ENCODE measurements around the gene PHF2. TPM values are rescaled to one million over a fixed set of nuclear protein-coding genes. Genes with fewer than 3 reads are reported as not detected.

Gene PHF2
- total RNA-seq, 2 donors from 2014 or later: 15.0 to 19.8 TPM

DNA sequence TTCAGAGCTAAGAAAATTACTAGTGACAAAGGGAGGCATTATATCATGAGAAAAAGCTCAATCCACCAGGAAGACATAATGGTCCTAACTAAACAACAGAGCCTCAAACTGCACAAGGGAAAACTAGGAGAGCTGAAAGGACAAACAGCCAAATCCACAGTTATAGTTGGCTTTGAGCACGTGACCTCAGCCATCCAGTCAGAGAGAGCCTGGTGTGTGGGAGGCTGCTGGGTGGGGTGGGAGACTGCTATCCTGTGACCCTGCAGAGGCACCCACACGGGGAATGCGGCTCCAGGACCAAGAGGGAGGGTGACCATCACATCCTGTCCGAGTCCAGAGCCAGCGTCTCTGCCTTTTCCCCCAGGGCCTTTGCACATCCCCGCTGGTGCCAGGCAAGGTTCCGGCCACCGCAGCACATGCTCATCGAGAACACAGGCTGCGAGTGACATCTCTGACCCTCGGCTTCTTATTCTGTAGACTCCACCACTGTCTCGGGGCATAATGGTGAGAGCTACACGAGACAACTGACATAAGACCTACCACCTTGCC lies 145.1 kb downstream of the PHF2 start:
- Histone ChIP-seq H3K36me3 (replicated peaks in 1 of 2; ENCODE audit: insufficient read depth in 1 of 2, low read depth in 2 of 2) (no peaks in the 10 kb centered on the region), H3K9me3 (no peaks in the 10 kb centered on the region), H3K27ac (no peak overlapping the region), H3K4me1 (no peaks in the 10 kb centered on the region), H3K4me3 (no peak overlapping the region), H3K27me3 (no peaks in the 10 kb centered on the region)
- no peak for TF ChIP-seq POLR2A (IDR thresholded peaks at IDR 0.05)
- TF ChIP-seq, protein P1, sequence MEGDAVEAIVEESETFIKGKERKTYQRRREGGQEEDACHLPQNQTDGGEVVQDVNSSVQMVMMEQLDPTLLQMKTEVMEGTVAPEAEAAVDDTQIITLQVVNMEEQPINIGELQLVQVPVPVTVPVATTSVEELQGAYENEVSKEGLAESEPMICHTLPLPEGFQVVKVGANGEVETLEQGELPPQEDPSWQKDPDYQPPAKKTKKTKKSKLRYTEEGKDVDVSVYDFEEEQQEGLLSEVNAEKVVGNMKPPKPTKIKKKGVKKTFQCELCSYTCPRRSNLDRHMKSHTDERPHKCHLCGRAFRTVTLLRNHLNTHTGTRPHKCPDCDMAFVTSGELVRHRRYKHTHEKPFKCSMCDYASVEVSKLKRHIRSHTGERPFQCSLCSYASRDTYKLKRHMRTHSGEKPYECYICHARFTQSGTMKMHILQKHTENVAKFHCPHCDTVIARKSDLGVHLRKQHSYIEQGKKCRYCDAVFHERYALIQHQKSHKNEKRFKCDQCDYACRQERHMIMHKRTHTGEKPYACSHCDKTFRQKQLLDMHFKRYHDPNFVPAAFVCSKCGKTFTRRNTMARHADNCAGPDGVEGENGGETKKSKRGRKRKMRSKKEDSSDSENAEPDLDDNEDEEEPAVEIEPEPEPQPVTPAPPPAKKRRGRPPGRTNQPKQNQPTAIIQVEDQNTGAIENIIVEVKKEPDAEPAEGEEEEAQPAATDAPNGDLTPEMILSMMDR (IDR thresholded peaks at IDR 0.05): no peak
- no peak for ATAC-seq
- 78 to 80% methylated on average over 8 to 13 of the region's 13 CpGs for WGBS, 2 donors
- DNase-seq: no peak
- intact Hi-C loops (cut with DNase I): no loop called here

DNA sequence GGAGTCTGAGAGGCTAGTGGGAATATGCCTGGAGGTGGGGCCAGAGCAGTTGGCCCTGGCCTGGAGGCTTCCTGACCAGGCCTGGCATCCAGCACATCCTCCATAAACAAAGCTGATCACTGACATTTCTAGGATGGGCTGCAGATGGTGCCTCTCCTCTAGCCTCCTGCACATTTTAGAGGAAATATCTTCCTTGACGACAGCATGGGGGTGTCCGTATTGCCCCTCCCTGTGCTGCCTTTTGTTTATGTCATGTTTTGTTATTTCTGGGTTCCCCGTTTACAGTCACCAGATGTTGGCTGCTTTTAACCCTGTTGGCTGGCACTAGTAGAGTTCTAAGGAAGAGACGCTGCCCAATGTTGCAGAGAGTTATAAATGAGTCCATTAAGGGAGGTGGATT lies 148.5 kb downstream of the PHF2 start:
- no peaks in the 10 kb centered on the region for H3K4me1 ChIP-seq
- no peak for ATAC-seq
- DNase-seq: no peak
- intact Hi-C loops (cut with DNase I): no loop called here
- 58 to 63% methylated on average over 4 of the region's 4 CpGs for WGBS, 2 donors
- H3K27me3 ChIP-seq: no peaks in the 10 kb centered on the region
- H3K4me3 ChIP-seq: no peak overlapping the region
- no peak overlapping the region for H3K27ac ChIP-seq
- no peak for TF ChIP-seq POLR2A (IDR thresholded peaks at IDR 0.05)
- TF ChIP-seq, protein P1 (IDR thresholded peaks at IDR 0.05): no peak
- H3K9me3 ChIP-seq: no peaks in the 10 kb centered on the region
- H3K36me3 ChIP-seq (replicated peaks in 1 of 2; ENCODE audit: insufficient read depth in 1 of 2, low read depth in 2 of 2): no peaks in the 10 kb centered on the region

DNA sequence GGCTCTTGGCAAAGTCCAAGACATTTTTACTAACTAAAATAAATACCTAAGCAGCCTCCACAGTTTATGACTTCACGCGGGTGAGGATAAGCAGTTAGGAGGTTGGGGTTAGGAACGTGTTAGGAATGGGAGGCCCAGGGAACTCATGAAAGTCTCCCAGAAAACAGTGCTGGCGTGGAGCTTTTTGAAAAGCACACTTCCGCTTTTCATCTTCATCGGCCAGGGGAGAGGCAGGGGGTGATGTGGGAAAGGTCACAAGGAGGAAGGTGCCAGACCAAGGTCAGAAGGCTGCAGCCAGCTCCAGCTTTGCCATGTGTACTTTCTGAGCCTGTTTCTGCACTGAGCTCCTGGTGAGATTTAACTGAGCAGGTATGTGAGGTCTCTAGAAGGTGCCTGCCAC lies 149.0 kb downstream of the PHF2 start:
- Histone ChIP-seq H3K4me1 (no peaks in the 10 kb centered on the region), H3K27me3 (no peaks in the 10 kb centered on the region), H3K9me3 (no peaks in the 10 kb centered on the region), H3K27ac (no peak overlapping the region), H3K36me3 (replicated peaks in 1 of 2; ENCODE audit: insufficient read depth in 1 of 2, low read depth in 2 of 2) (no peaks in the 10 kb centered on the region), H3K4me3 (no peak overlapping the region)
- intact Hi-C loops (cut with DNase I): no loop called here
- TF ChIP-seq POLR2A (IDR thresholded peaks at IDR 0.05): no peak
- TF ChIP-seq, protein P1 (IDR thresholded peaks at IDR 0.05): no peak
- DNase-seq: no peak
- WGBS, 2 donors: 64 to 72% methylated on average over 6 of the region's 6 CpGs
- ATAC-seq: no peak

DNA sequence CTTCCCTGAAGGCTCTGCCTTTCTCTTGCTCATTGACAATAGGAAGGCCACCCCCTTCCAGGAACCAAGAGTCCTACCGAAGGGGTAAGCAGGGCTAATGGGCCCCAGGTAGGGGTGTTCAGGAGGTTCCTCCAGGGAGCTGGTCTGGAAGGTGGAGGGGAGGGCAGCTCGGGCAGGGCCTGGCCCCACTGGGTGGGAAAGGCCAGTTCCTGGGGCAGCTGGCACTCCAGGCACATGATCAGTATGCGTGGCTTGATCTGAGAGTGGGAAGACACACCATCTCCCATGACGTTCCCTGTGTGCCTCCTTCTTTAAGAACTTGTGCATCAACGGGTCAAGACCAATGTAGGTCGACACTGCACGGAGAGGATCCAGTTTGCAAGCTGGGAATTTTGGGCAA lies 149.8 kb downstream of the PHF2 start:
- Histone ChIP-seq H3K36me3 (replicated peaks in 1 of 2; ENCODE audit: insufficient read depth in 1 of 2, low read depth in 2 of 2) (no peaks in the 10 kb centered on the region), H3K27me3 (no peaks in the 10 kb centered on the region), H3K27ac (no peak overlapping the region), H3K4me1 (no peaks in the 10 kb centered on the region), H3K9me3 (no peaks in the 10 kb centered on the region), H3K4me3 (no peak overlapping the region)
- DNase-seq (no peak), ATAC-seq (no peak)
- TF ChIP-seq POLR2A (IDR thresholded peaks at IDR 0.05): no peak
- TF ChIP-seq, protein P1 (IDR thresholded peaks at IDR 0.05): no peak
- 70 to 81% methylated on average over 7 of the region's 7 CpGs for WGBS, 2 donors
- intact Hi-C loops (cut with DNase I): no loop called here

Small RNAs within 50 kb of the gene (microRNA-seq; reads per million reads assigned to microRNA genes)
- 0 reads per million in 2 donors for gene MIR548AU (ENCODE audit: borderline number of aligned reads in 2 of 2, borderline replicate concordance in 2 of 2)

Other genes with a start within 250 kb of the PHF2 start
- gene FAM120A, start 124.9 kb upstream of the PHF2 start, total RNA-seq: 10 to 100 TPM; 56.8 to 77.5 TPM
- 10 to 100 TPM; 35.0 to 44.5 TPM for gene FAM120AOS, start 123.0 kb upstream of the PHF2 start, total RNA-seq

All from body of pancreas (tissue), 4 donors.